IPS-18c (cell line): ENCODE measurements around the gene ATP4A.
A peak's percentile ranks its signal among the peaks of the same experiment; 100 is the strongest.
"Not testable (repeated sequence)": the region's sequence is repeated elsewhere in the genome, so short reads cannot be mapped to it uniquely, and the experiment has no call there.

Experiments used
- H3K4me3 ChIP-seq: 2 replicates; pipeline ENCODE4 v1.7.0; 2013; ENCODE audit warnings: low read depth, mild to moderate bottlenecking, low read length, moderate library complexity; ENCODE audit not compliant: insufficient read depth
- H3K9me3 ChIP-seq: one replicate; pipeline ENCODE4 v1.6.1; 2013; ENCODE audit warnings: mild to moderate bottlenecking, low read length, moderate library complexity; ENCODE audit not compliant: control insufficient read depth, insufficient read depth

Gene ATP4A

GRCh38 chr19:35563207-35563829, at the start of gene ATP4A:
Gene ATP4A (minus strand): TSS chr19:35563658. CDS start chr19:35563629, 29 bp downstream.
- Histone ChIP-seq H3K4me3 (no peak within 1 kb of the TSS), H3K9me3 (no peaks in the 10 kb centered on the region)

GRCh38 chr19:35612559-35613321, 49.3 kb upstream of the ATP4A start, which contains the start of gene HAUS5:
Gene HAUS5 (plus strand): TSS chr19:35612735. CDS start chr19:35612795, 60 bp downstream.
- peak within 1 kb of the TSS; percentile 72 for H3K4me3 ChIP-seq
- H3K9me3 ChIP-seq, result no peaks in the 10 kb centered on the region

GRCh38 chr19:35612224-35612558, 48.7 kb upstream of the ATP4A start:
- peak overlapping the region; percentile 5; the same call in 1 of the 2 replicates for H3K4me3 ChIP-seq

GRCh38 chr19:35609851-35610353, 46.4 kb upstream of the ATP4A start:
- H3K9me3 ChIP-seq, result peaks cover 2% of the 10 kb centered on the region
- H3K4me3 ChIP-seq, result no peak overlapping the region

More at GRCh38 chr19:35612224-35612558, 48.7 kb upstream of the ATP4A start:
- H3K9me3 ChIP-seq, result no peaks in the 10 kb centered on the region

- Histone ChIP-seq H3K9me3 (peaks cover 2% of the 10 kb centered on the region), H3K4me3 (no peak overlapping the region)
Measured at GRCh38 chr19:35608251-35608650, 44.8 kb upstream of the ATP4A start.

- peaks cover 2% of the 10 kb centered on the region for H3K9me3 ChIP-seq
- H3K4me3 ChIP-seq, result no peak overlapping the region
Measured at GRCh38 chr19:35607661-35608060, 44.2 kb upstream of the ATP4A start.

GRCh38 chr19:35607170-35607569, 43.7 kb upstream of the ATP4A start:
- H3K9me3 ChIP-seq, H3K4me3 ChIP-seq: not testable (repeated sequence)

- H3K9me3 ChIP-seq, H3K4me3 ChIP-seq: not testable (repeated sequence)
Measured at GRCh38 chr19:35604436-35604835, 41.0 kb upstream of the ATP4A start.

- Histone ChIP-seq H3K4me3 (no peak overlapping the region), H3K9me3 (peaks cover 2% of the 10 kb centered on the region)
Measured at GRCh38 chr19:35601971-35602370, 38.5 kb upstream of the ATP4A start.

GRCh38 chr19:35596366-35596999, 33.0 kb upstream of the ATP4A start:
- no peak overlapping the region for H3K4me3 ChIP-seq
- H3K9me3 ChIP-seq, result no peaks in the 10 kb centered on the region

GRCh38 chr19:35595928-35596327, 32.5 kb upstream of the ATP4A start:
- no peak overlapping the region for H3K4me3 ChIP-seq
- H3K9me3 ChIP-seq, result no peaks in the 10 kb centered on the region

- H3K9me3 ChIP-seq, H3K4me3 ChIP-seq: not testable (repeated sequence)
Measured at GRCh38 chr19:35595026-35595425, 31.6 kb upstream of the ATP4A start.

- no peak overlapping the region for H3K4me3 ChIP-seq
- no peaks in the 10 kb centered on the region for H3K9me3 ChIP-seq
Measured at GRCh38 chr19:35592226-35592625, 28.8 kb upstream of the ATP4A start.

- no peak overlapping the region for H3K4me3 ChIP-seq
Measured at GRCh38 chr19:35590875-35591274, 27.4 kb upstream of the ATP4A start.

GRCh38 chr19:35587321-35587720, 23.9 kb upstream of the ATP4A start:
- H3K9me3 ChIP-seq, result peaks cover 2% of the 10 kb centered on the region
- H3K4me3 ChIP-seq, result no peak overlapping the region

More at GRCh38 chr19:35590875-35591274, 27.4 kb upstream of the ATP4A start:
- peaks cover 2% of the 10 kb centered on the region for H3K9me3 ChIP-seq

- Histone ChIP-seq H3K9me3 (peaks cover 2% of the 10 kb centered on the region), H3K4me3 (no peak within 1 kb of the TSS)
Measured at GRCh38 chr19:35585848-35586247, 22.4 kb upstream of the ATP4A start, which contains the start of gene PMIS2. Gene PMIS2 (plus strand): TSS chr19:35586173. CDS start chr19:35586260, 87 bp downstream.

- no peak overlapping the region for H3K4me3 ChIP-seq
Measured at GRCh38 chr19:35582760-35583159, 19.3 kb upstream of the ATP4A start.

GRCh38 chr19:35578707-35579106, 15.2 kb upstream of the ATP4A start:
- no peak overlapping the region for H3K4me3 ChIP-seq
- peaks cover 4% of the 10 kb centered on the region for H3K9me3 ChIP-seq

More at GRCh38 chr19:35582760-35583159, 19.3 kb upstream of the ATP4A start:
- H3K9me3 ChIP-seq, result peaks cover 2% of the 10 kb centered on the region
